Epithelial cell of proximal tubule (primary cell): ENCODE measurements around the gene ROCK2. TPM values are rescaled to one million over a fixed set of nuclear protein-coding genes. Genes with fewer than 3 reads are reported as not detected.

Experiments used
- DNase-seq: peaks from one replicate; pipeline ENCODE4 v3.0.0-alpha.2; 2011; ENCODE audit warnings: low read depth
- H3K4me3 ChIP-seq: 2 replicates; pipeline ENCODE4 v1.5.1; 2011; ENCODE audit warnings: low read depth, mild to moderate bottlenecking, low read length
- CTCF ChIP-seq: conservative IDR thresholded peaks from 2 replicates; pipeline ENCODE4 v1.5.1; 2012; ENCODE audit warnings: low read depth, mild to moderate bottlenecking, low read length
- total RNA-seq: library from RNA; depleted of rRNA; stranded (reverse); fragments of >200 nt; gene quantifications from 2 replicates; pipeline ENCODE4 v1.2.3, GENCODE V29; 2015

Gene ROCK2
- 19.8 and 22.2 TPM in 2 replicates for total RNA-seq

- DNase-seq, result no peak
- TF ChIP-seq CTCF, result no peak
- H3K4me3 ChIP-seq, result peak within 1 kb of the TSS; percentile 91
Observed at GRCh38 chr2:11344342-11344955, at the start of gene ROCK2. ROCK2 (minus strand) TSS chr2:11344636; CDS start chr2:11344136, 500 bp downstream.

DNA sequence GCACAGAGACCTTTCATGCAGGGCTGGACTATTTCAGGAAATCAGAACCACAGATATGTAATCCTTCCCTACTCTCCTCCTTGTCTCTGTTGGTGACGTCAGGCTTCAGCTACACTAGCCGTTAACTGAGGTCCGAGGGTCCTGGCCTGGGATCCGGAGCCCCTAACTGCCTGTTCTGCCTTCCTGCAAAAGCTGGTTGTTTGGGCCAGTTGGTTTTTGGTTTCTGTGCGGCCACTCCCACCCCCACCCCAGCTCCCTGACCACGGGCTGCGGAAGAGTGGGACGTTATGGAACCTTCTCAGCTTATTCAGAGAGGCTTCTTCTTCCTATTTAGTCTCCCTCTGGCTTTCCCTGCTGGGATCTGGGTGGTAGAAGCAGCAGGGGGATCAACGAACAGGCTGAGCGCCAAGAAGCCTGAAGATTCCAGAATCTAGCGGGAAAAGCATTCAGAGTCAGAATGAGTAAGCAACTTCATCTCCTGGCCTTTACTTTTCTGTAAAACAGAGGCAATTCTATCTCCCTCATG is 49.3 kb upstream of the ROCK2 start:
- DNase-seq, result no peak
- H3K4me3 ChIP-seq, result no peak overlapping the region
- no peak for TF ChIP-seq CTCF

- no peak for TF ChIP-seq CTCF
- H3K4me3 ChIP-seq, result no peak overlapping the region
- no peak for DNase-seq
Observed at GRCh38 chr2:11391942-11392266, 47.5 kb upstream of the ROCK2 start.

GRCh38 chr2:11390399-11390658 is 45.9 kb upstream of the ROCK2 start:
- no peak for DNase-seq
- TF ChIP-seq CTCF, result no peak
- no peak overlapping the region for H3K4me3 ChIP-seq

DNA sequence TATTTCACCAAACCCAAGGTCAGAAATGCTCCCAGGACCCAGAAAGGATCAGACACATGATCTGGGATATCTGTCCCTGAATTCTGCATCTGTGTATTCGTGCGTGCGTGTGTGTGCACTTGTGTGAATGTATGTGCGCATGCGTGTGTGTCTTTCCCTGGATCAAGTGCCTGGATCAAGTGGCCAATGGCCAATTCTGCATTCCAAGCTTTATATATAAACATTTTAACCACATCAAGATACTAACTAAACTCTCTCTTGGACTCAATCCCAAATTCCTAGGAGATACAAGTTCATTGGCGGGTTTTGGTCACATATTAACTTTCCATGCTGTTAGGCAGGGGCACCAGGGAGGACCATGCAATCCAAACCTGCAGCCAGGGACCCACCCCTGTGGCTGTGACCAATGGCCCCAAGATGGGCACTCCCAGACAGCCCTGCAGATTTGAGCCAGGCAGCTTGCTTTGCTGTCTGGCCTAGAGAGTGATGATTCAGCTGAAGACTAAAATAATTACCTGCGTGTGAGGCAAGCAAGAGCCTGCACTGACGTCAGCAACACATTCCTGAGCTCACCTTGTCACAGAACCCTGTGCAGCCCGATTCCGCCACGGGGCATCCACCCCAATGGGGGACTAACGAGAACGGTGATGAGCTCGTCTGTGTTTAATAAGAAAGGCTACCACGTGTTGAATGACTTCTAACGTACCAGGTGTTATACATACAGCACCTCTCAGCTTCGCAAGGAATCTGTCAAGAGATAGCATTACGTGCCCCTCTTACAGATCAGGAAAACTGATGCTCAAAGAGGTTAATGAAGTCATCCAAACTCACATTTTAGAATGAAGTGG is 45.3 kb upstream of the ROCK2 start:
- TF ChIP-seq CTCF, result no peak
- H3K4me3 ChIP-seq, result no peak overlapping the region
- peak; percentile 82 for DNase-seq

GRCh38 chr2:11389052-11389420 is 44.6 kb upstream of the ROCK2 start:
- DNase-seq, result no peak
- no peak overlapping the region for H3K4me3 ChIP-seq
- TF ChIP-seq CTCF, result no peak
